ENCODE data around the gene SERPINE1.
"Not testable (repeated sequence)": the region's sequence is repeated elsewhere in the genome, so short reads cannot be mapped to it uniquely, and the experiment has no call there.

SERPINE1 gene

GRCh38 chr7:101126651-101127459 lies at the start of gene SERPINE1:
Gene SERPINE1, plus strand, starts transcription at chr7:101127104. Its CDS starts 1,290 bp downstream, at chr7:101128394.
- H3K27me3 Mint-ChIP-seq (ENCODE audit: low read depth) = peaks cover 40% of the 10 kb centered on the region
- H3K9me3 Mint-ChIP-seq = no peaks in the 10 kb centered on the region
- no peaks in the 10 kb centered on the region for H3K36me3 Mint-ChIP-seq (ENCODE audit: low read depth)
- H3K4me1 Mint-ChIP-seq (ENCODE audit: low read depth) = peaks cover 46% of the 10 kb centered on the region
- peak; percentile 59 for DNase-seq (ENCODE audit: low spot score)
- peak within 1 kb of the TSS; percentile 43 for H3K27ac Mint-ChIP-seq
- H3K4me3 Mint-ChIP-seq = peak within 1 kb of the TSS; percentile 64

DNA sequence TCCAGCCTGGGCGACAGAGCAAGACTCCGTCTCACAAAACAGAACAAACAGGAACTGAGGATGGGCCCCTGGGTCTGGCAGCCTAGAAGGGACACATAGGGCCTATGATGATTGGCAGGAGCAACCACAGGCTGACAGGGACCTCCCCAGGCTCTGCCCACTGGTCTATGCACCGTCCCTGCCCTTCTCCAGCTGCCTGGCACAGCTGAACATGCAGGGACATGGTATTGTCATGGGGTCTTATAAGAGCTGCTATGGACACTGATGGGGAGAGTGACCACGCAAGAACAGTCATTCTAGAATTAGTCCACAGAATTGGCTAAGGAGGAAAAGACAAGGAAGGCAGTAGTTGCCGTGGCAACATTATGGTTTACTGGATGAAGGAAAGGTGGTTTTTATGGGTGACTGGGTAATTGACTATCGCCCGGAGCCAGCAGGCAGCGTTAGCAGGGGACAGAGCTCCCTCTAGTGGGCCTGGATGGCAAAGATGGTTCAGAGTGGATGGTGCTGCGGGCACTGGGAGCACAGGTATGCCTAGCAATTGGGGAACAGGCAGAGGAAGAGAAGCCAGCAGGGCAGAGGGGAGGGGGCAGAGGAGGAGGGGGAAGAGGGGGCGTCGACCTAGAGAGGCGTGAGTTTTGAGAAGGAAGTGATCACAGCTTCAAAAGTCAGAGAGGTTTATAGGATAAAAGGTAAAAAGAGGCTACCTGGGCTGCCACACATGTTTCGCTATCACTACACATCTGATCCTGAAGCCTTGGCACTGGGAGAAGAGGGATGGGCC lies 49.4 kb upstream of the SERPINE1 start:
- H3K36me3 Mint-ChIP-seq (ENCODE audit: low read depth) = no peaks in the 10 kb centered on the region
- DNase-seq (ENCODE audit: low spot score) = peak; percentile 70
- H3K4me1 Mint-ChIP-seq (ENCODE audit: low read depth) = peaks cover 4% of the 10 kb centered on the region
- H3K27ac Mint-ChIP-seq = peak overlapping the region; percentile 52
- no peak overlapping the region for H3K4me3 Mint-ChIP-seq
- H3K27me3 Mint-ChIP-seq (ENCODE audit: low read depth) = peaks cover 7% of the 10 kb centered on the region
- H3K9me3 Mint-ChIP-seq = no peaks in the 10 kb centered on the region

DNA sequence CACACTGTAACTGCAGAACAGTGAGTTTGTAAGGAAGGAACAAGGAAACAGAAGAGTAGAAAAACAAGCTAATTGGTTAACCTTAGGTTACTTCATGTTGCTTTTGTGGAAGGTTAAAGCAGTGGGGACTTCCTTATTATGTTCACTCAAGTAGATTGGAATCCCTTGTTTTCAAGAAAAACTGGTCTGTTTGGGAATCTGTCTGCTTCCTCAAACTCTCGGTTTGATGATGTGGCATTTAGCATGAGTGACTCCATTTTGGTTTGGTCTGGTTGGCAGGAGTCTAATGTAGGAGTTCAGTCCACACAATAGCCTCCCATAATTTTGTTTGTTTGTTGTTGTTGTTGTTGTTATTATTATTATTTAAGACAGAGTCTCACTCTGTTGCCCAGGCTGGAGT lies 45.5 kb upstream of the SERPINE1 start:
- Mint-ChIP-seq H3K9me3 (no peaks in the 10 kb centered on the region), H3K27me3 (ENCODE audit: low read depth) (peaks cover 2% of the 10 kb centered on the region), H3K4me1 (ENCODE audit: low read depth) (peaks cover 8% of the 10 kb centered on the region), H3K27ac (no peak overlapping the region), H3K36me3 (ENCODE audit: low read depth) (peaks cover 6% of the 10 kb centered on the region), H3K4me3 (no peak overlapping the region)
- no peak for DNase-seq (ENCODE audit: low spot score)

- no peaks in the 10 kb centered on the region for H3K9me3 Mint-ChIP-seq
- H3K4me1 Mint-ChIP-seq (ENCODE audit: low read depth) = peaks cover 11% of the 10 kb centered on the region
These were observed 42.1 kb upstream of the SERPINE1 start for GRCh38 chr7:101084865-101085161.

GRCh38 chr7:101085162-101085964 lies 41.5 kb upstream of the SERPINE1 start, which contains the start of gene TRIM56:
Gene TRIM56, plus strand, starts transcription at chr7:101085481. Its CDS starts 1,832 bp downstream, at chr7:101087313.
- H3K27me3 Mint-ChIP-seq (ENCODE audit: low read depth) = no peaks in the 10 kb centered on the region
- peak; percentile 73 for DNase-seq (ENCODE audit: low spot score)
- peaks cover 11% of the 10 kb centered on the region for H3K4me1 Mint-ChIP-seq (ENCODE audit: low read depth)
- H3K9me3 Mint-ChIP-seq = no peaks in the 10 kb centered on the region
- H3K27ac Mint-ChIP-seq = peak within 1 kb of the TSS; percentile 98
- peaks cover 19% of the 10 kb centered on the region for H3K36me3 Mint-ChIP-seq (ENCODE audit: low read depth)
- H3K4me3 Mint-ChIP-seq = peak within 1 kb of the TSS; percentile 98

More at GRCh38 chr7:101084865-101085161, 42.1 kb upstream of the SERPINE1 start:
- peaks cover 18% of the 10 kb centered on the region for H3K36me3 Mint-ChIP-seq (ENCODE audit: low read depth)
- no peak for DNase-seq (ENCODE audit: low spot score)
- H3K27me3 Mint-ChIP-seq (ENCODE audit: low read depth) = no peaks in the 10 kb centered on the region
- H3K4me3 Mint-ChIP-seq = peak overlapping the region; percentile 98
- peak overlapping the region; percentile 98 for H3K27ac Mint-ChIP-seq

DNA sequence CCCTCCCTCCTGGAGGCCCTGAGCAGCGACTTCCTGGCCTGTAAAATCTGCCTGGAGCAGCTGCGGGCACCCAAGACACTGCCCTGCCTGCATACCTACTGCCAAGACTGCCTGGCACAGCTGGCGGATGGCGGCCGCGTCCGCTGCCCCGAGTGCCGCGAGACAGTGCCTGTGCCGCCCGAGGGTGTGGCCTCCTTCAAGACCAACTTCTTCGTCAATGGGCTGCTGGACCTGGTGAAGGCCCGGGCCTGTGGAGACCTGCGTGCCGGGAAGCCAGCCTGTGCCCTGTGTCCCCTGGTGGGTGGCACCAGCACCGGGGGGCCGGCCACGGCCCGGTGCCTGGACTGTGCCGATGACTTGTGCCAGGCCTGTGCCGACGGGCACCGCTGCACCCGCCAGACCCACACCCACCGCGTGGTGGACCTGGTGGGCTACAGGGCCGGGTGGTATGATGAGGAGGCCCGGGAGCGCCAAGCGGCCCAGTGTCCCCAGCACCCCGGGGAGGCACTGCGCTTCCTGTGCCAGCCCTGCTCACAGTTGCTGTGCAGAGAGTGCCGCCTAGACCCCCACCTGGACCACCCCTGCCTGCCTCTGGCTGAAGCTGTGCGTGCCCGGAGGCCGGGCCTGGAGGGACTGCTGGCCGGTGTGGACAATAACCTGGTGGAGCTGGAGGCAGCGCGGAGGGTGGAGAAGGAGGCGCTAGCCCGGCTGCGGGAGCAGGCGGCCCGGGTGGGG lies 39.4 kb upstream of the SERPINE1 start:
- Mint-ChIP-seq H3K4me3 (no peak overlapping the region), H3K4me1 (ENCODE audit: low read depth) (peaks cover 13% of the 10 kb centered on the region), H3K27me3 (ENCODE audit: low read depth) (no peaks in the 10 kb centered on the region), H3K27ac (no peak overlapping the region), H3K9me3 (no peaks in the 10 kb centered on the region), H3K36me3 (ENCODE audit: low read depth) (peaks cover 31% of the 10 kb centered on the region)
- DNase-seq (ENCODE audit: low spot score) = no peak

DNA sequence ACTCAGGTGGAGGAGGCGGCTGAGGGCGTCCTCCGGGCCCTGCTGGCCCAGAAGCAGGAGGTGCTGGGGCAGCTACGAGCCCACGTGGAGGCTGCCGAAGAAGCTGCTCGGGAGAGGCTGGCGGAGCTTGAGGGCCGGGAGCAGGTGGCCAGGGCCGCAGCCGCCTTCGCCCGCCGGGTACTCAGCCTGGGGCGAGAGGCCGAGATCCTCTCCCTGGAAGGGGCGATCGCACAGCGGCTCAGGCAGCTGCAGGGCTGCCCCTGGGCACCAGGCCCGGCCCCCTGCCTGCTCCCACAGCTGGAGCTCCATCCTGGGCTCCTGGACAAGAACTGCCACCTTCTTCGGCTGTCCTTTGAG lies 38.9 kb upstream of the SERPINE1 start:
- no peak for DNase-seq (ENCODE audit: low spot score)
- Mint-ChIP-seq H3K36me3 (ENCODE audit: low read depth) (peaks cover 35% of the 10 kb centered on the region), H3K9me3 (no peaks in the 10 kb centered on the region), H3K4me3 (no peak overlapping the region), H3K27ac (no peak overlapping the region), H3K27me3 (ENCODE audit: low read depth) (no peaks in the 10 kb centered on the region), H3K4me1 (ENCODE audit: low read depth) (peaks cover 13% of the 10 kb centered on the region)

DNA sequence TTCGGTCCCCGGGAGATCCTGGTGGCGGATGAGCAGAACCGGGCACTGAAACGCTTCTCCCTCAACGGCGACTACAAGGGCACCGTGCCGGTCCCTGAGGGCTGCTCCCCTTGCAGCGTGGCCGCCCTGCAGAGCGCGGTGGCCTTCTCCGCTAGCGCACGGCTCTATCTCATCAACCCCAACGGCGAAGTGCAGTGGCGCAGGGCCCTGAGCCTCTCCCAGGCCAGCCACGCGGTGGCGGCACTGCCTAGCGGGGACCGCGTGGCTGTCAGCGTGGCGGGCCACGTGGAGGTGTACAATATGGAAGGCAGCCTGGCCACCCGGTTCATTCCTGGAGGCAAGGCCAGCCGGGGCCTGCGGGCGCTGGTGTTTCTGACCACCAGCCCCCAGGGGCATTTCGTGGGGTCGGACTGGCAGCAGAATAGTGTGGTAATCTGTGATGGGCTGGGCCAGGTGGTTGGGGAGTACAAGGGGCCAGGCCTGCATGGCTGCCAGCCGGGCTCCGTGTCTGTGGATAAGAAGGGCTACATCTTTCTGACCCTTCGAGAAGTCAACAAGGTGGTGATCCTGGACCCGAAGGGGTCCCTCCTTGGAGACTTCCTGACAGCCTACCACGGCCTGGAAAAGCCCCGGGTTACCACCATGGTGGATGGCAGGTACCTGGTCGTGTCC lies 37.9 kb upstream of the SERPINE1 start:
- Mint-ChIP-seq H3K4me3 (no peak overlapping the region), H3K36me3 (ENCODE audit: low read depth) (peaks cover 37% of the 10 kb centered on the region), H3K27ac (no peak overlapping the region), H3K9me3 (no peaks in the 10 kb centered on the region), H3K4me1 (ENCODE audit: low read depth) (peaks cover 13% of the 10 kb centered on the region), H3K27me3 (ENCODE audit: low read depth) (no peaks in the 10 kb centered on the region)
- DNase-seq (ENCODE audit: low spot score) = no peak

- Mint-ChIP-seq H3K9me3 (no peaks in the 10 kb centered on the region), H3K27me3 (ENCODE audit: low read depth) (no peaks in the 10 kb centered on the region), H3K36me3 (ENCODE audit: low read depth) (peaks cover 39% of the 10 kb centered on the region), H3K27ac (no peak overlapping the region), H3K4me3 (no peak overlapping the region), H3K4me1 (ENCODE audit: low read depth) (peaks cover 11% of the 10 kb centered on the region)
- no peak for DNase-seq (ENCODE audit: low spot score)
These were observed 37.0 kb upstream of the SERPINE1 start for GRCh38 chr7:101089876-101090275.

GRCh38 chr7:101092266-101092905 lies 34.5 kb upstream of the SERPINE1 start:
- not testable (repeated sequence) for H3K9me3 Mint-ChIP-seq; H3K27ac Mint-ChIP-seq; H3K4me1 Mint-ChIP-seq (ENCODE audit: low read depth); DNase-seq (ENCODE audit: low spot score); H3K27me3 Mint-ChIP-seq (ENCODE audit: low read depth); H3K4me3 Mint-ChIP-seq
- peaks cover 29% of the 10 kb centered on the region for H3K36me3 Mint-ChIP-seq (ENCODE audit: low read depth)

- Mint-ChIP-seq H3K9me3 (no peaks in the 10 kb centered on the region), H3K36me3 (ENCODE audit: low read depth) (peaks cover 27% of the 10 kb centered on the region), H3K4me3 (no peak overlapping the region), H3K27me3 (ENCODE audit: low read depth) (no peaks in the 10 kb centered on the region), H3K27ac (no peak overlapping the region), H3K4me1 (ENCODE audit: low read depth) (peaks cover 4% of the 10 kb centered on the region)
- DNase-seq (ENCODE audit: low spot score) = no peak
These were observed 33.0 kb upstream of the SERPINE1 start for GRCh38 chr7:101093906-101094305.

- no peak overlapping the region for H3K27ac Mint-ChIP-seq
- peaks cover 25% of the 10 kb centered on the region for H3K36me3 Mint-ChIP-seq (ENCODE audit: low read depth)
- H3K4me1 Mint-ChIP-seq (ENCODE audit: low read depth) = peaks cover 4% of the 10 kb centered on the region
- H3K27me3 Mint-ChIP-seq (ENCODE audit: low read depth) = no peaks in the 10 kb centered on the region
- no peak for DNase-seq (ENCODE audit: low spot score)
- H3K9me3 Mint-ChIP-seq = no peaks in the 10 kb centered on the region
- H3K4me3 Mint-ChIP-seq = no peak overlapping the region
These were observed 32.5 kb upstream of the SERPINE1 start for GRCh38 chr7:101094376-101094775.

Measured in T-helper 2 cell treated with Interferon-gamma antibody and Interleukin-4, amounts not matched to agents 5 μg/mL and 100 μg/mL, for 36 hours (primary cell).